Ishikawa (cell line): Measurements from ENCODE around the gene DMWD.

Source experiments
- CEBPB ChIP-seq: IDR thresholded peaks from 2 replicates; pipeline ENCODE4 v1.6.1; 2012
- CREB1 ChIP-seq: IDR thresholded peaks from 2 replicates; pipeline ENCODE4 v1.6.1; 2012; ENCODE audit warnings: low read depth
- EP300 ChIP-seq: IDR thresholded peaks from 2 replicates; pipeline ENCODE4 v1.6.1; 2012; ENCODE audit warnings: borderline replicate concordance
- MAX ChIP-seq: IDR thresholded peaks from 2 replicates; pipeline ENCODE4 v1.6.1; 2012

GRCh38 chr19:45801603-45802175 is 9.0 kb upstream of the DMWD start:
- no peak for TF ChIP-seq CEBPB
- TF ChIP-seq MAX, result no peak
- TF ChIP-seq CREB1, result no peak
- no peak for TF ChIP-seq EP300
